GM19463 (cell line): ENCODE data around the gene GREM2.
A peak's percentile ranks its signal among the peaks of the same experiment; 100 is the strongest.

ENCODE experiments used
- ATAC-seq: cut with Tn5 transposase; IDR thresholded peaks from one replicate; pipeline ENCODE4 v1.9.1; 2021; ENCODE audit warnings: mild to moderate bottlenecking, moderate library complexity; ENCODE audit not compliant: unreplicated experiment

GREM2 gene

GRCh38 chr1:240611228-240611618, 732 bp downstream of the GREM2 start:
- no peak for ATAC-seq

- ATAC-seq, result no peak
Observed at GRCh38 chr1:240610636-240611035, 1.3 kb downstream of the GREM2 start.

GRCh38 chr1:240609527-240610060, 2.4 kb downstream of the GREM2 start:
- ATAC-seq, result no peak

- ATAC-seq, result no peak
Observed at GRCh38 chr1:240608707-240609106, 3.2 kb downstream of the GREM2 start.

GRCh38 chr1:240607006-240607405, 4.9 kb downstream of the GREM2 start:
- ATAC-seq, result no peak

GRCh38 chr1:240602189-240602588, 9.8 kb downstream of the GREM2 start:
- no peak for ATAC-seq

GRCh38 chr1:240599830-240600229, 12.1 kb downstream of the GREM2 start:
- no peak for ATAC-seq

GRCh38 chr1:240599299-240599698, 12.7 kb downstream of the GREM2 start:
- no peak for ATAC-seq

- ATAC-seq, result no peak
Observed at GRCh38 chr1:240598216-240599001, 13.5 kb downstream of the GREM2 start.

GRCh38 chr1:240597153-240597745, 14.7 kb downstream of the GREM2 start:
- ATAC-seq, result no peak

- ATAC-seq, result no peak
Observed at GRCh38 chr1:240595476-240595875, 16.5 kb downstream of the GREM2 start.

GRCh38 chr1:240591564-240591963, 20.4 kb downstream of the GREM2 start:
- ATAC-seq, result no peak

GRCh38 chr1:240591078-240591477, 20.9 kb downstream of the GREM2 start:
- ATAC-seq, result no peak

GRCh38 chr1:240589585-240590110, 22.3 kb downstream of the GREM2 start:
- no peak for ATAC-seq

GRCh38 chr1:240586006-240586405, 25.9 kb downstream of the GREM2 start:
- no peak for ATAC-seq

GRCh38 chr1:240582953-240583352, 29.0 kb downstream of the GREM2 start:
- no peak for ATAC-seq

GRCh38 chr1:240579511-240579910, 32.4 kb downstream of the GREM2 start:
- ATAC-seq, result no peak

- ATAC-seq, result no peak
Observed at GRCh38 chr1:240577095-240577494, 34.9 kb downstream of the GREM2 start.

GRCh38 chr1:240575981-240576662, 35.8 kb downstream of the GREM2 start:
- peak; percentile 69 for ATAC-seq

GRCh38 chr1:240572328-240572727, 39.6 kb downstream of the GREM2 start:
- ATAC-seq, result no peak

GRCh38 chr1:240571782-240572181, 40.2 kb downstream of the GREM2 start:
- no peak for ATAC-seq

GRCh38 chr1:240567066-240567465, 44.9 kb downstream of the GREM2 start:
- ATAC-seq, result no peak
